Right lobe of liver (tissue), 6 donors: ENCODE results near the gene TANK. TPM values are rescaled to one million over a fixed set of nuclear protein-coding genes. Genes with fewer than 3 reads are reported as not detected.

Experiments
- ATAC-seq, 4 donors: fragments of 200-7000 bp; cut with Tn5 transposase; one replicate each; pipeline ENCODE4 v1.9.1; 2020; ENCODE audit warnings: mild to moderate bottlenecking in 4 of 4, moderate library complexity in 4 of 4
- DNase-seq, 3 donors: peaks; one replicate each; pipeline ENCODE4 v3.0.0-alpha.2; 2020
- H3K27ac ChIP-seq, 3 donors: fragments of 200-600 bp; one replicate each; pipeline ENCODE4 v1.8.0; 2022
- H3K27me3 ChIP-seq, 2 donors: fragments of 200-600 bp; one replicate each; pipeline ENCODE4 v1.8.0; 2022
- H3K36me3 ChIP-seq, 4 donors: fragments of 200-600 bp; sonication (generic) in 1 of 4; one replicate each; pipeline versions ENCODE4 v1.5.1 to v1.8.0; 2017 to 2022; ENCODE audit warnings: control low read depth in 1 of 4
- H3K4me1 ChIP-seq, 4 donors: fragments of 200-600 bp; sonication (generic) in 1 of 4; one replicate each; pipeline versions ENCODE4 v1.5.1 to v1.8.0; 2017 to 2022; ENCODE audit warnings: control low read depth in 1 of 4
- H3K4me3 ChIP-seq, 3 donors: fragments of 200-600 bp; one replicate each; pipeline ENCODE4 v1.8.0; 2022
- H3K9me3 ChIP-seq, 4 donors: fragments of 200-600 bp; sonication (generic) in 1 of 4; one replicate each; pipeline versions ENCODE4 v1.5.1 to v1.8.0; 2017 to 2022; ENCODE audit warnings: control low read depth in 1 of 4
- POLR2A ChIP-seq: fragments of 450-650 bp; IDR thresholded peaks from one replicate; pipeline ENCODE4 v1.6.1; 2017; ENCODE audit warnings: antibody characterized with exemption, mild to moderate bottlenecking
- WGBS: methylation state at CpG from one replicate; pipeline ENCODE4 v1.1.6; 2018; ENCODE audit warnings: low coverage, low lambda C conversion rate; ENCODE audit not compliant: insufficient coverage; ENCODE audit errors: missing lambda C conversion rate; 5-methylcytosine and 5-hydroxymethylcytosine counted together
- intact Hi-C, 2 donors: fragments of 100-400 bp; cut with DNase I; formaldehyde crosslinking; loops; one replicate each; pipeline versions ENCODE4 v1.11.2 to v1.14.1; 2022
- total RNA-seq, 6 experiments: library from RNA; depleted of rRNA in 2 of 6; stranded (reverse); fragments of >200 nt in 2 of 6; fragmentation: NEBNext Ultra II Directional in 3 of 6; extraction: Animal tissue kit (Norgen Biotek cat#: 25700) in 3 of 6; gene quantifications; one replicate each; pipeline versions ENCODE4 v1.1.0 to v1.2.4, GENCODE V29; 2016 to 2023
- TF ChIP-seq, protein P1 (sequence below), 4 donors: fragments of 200-600 bp in 3 of 4; fragments of 450-650 bp in 1 of 4; IDR thresholded peaks; one replicate each; pipeline versions ENCODE4 v1.5.1 to v1.8.0; 2016 to 2022; ENCODE audit warnings: antibody characterized with exemption in 4 of 4, mild to moderate bottlenecking in 2 of 4
- donor health status: DM: no; HTN: yes; CAD: no.
- donor health status: DM: no; HTN: no; CAD: no.
- donor health status: DM: no; HTN: no; CAD: no.
- donor health status: DM: no; HTN: yes; CAD: no.
- donor health status: DM: no; HTN: yes; CAD: no.

Gene TANK
- total RNA-seq, 6 experiments from 2014 or later: 25.4 to 46.4 (median 36.0) TPM

- Histone ChIP-seq H3K9me3 (no peaks in the 10 kb centered on the region), H3K36me3 (no peaks in the 10 kb centered on the region), H3K27me3 (no peaks in the 10 kb centered on the region), H3K27ac (peak overlapping the region in 2 of 3 donors; percentile 48 to 53), H3K4me3 (no peak overlapping the region), H3K4me1 (peaks cover 0 to 12% (median 3%) of the 10 kb centered on the region in 4 donors)
- ATAC-seq (no peak), DNase-seq (no peak)
- 61% methylated on average over 4 of the region's 4 CpGs for WGBS
- no peak for TF ChIP-seq POLR2A
- TF ChIP-seq, protein P1, sequence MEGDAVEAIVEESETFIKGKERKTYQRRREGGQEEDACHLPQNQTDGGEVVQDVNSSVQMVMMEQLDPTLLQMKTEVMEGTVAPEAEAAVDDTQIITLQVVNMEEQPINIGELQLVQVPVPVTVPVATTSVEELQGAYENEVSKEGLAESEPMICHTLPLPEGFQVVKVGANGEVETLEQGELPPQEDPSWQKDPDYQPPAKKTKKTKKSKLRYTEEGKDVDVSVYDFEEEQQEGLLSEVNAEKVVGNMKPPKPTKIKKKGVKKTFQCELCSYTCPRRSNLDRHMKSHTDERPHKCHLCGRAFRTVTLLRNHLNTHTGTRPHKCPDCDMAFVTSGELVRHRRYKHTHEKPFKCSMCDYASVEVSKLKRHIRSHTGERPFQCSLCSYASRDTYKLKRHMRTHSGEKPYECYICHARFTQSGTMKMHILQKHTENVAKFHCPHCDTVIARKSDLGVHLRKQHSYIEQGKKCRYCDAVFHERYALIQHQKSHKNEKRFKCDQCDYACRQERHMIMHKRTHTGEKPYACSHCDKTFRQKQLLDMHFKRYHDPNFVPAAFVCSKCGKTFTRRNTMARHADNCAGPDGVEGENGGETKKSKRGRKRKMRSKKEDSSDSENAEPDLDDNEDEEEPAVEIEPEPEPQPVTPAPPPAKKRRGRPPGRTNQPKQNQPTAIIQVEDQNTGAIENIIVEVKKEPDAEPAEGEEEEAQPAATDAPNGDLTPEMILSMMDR (IDR thresholded peaks at IDR 0.05): no peak
- intact Hi-C loops: no loop called here
These were observed 24.2 kb upstream of the TANK start for GRCh38 chr2:161135951-161136593.

- peak overlapping the region in 2 of 3 donors; percentile 53 to 63 for H3K27ac ChIP-seq
- H3K4me3 ChIP-seq: peak overlapping the region in 1 of 3 donors; percentile 25
- no peak for TF ChIP-seq POLR2A
- TF ChIP-seq, protein P1 (IDR thresholded peaks at IDR 0.05): no peak
- intact Hi-C loops: no loop called here
- WGBS: 49% methylated on average over 4 of the region's 4 CpGs
- ATAC-seq (peak; percentile 53 to 80 (median 66)), DNase-seq (no peak)
- no peaks in the 10 kb centered on the region for H3K27me3 ChIP-seq
- peaks cover 0 to 12% (median 3%) of the 10 kb centered on the region in 4 donors for H3K4me1 ChIP-seq
- no peaks in the 10 kb centered on the region for H3K36me3 ChIP-seq
- no peaks in the 10 kb centered on the region for H3K9me3 ChIP-seq
These were observed 23.4 kb upstream of the TANK start for GRCh38 chr2:161136696-161137324.

- H3K36me3 ChIP-seq: no peaks in the 10 kb centered on the region
- H3K4me1 ChIP-seq: peaks cover 0 to 12% (median 3%) of the 10 kb centered on the region in 4 donors
- intact Hi-C loops: no loop called here
- TF ChIP-seq POLR2A: no peak
- TF ChIP-seq, protein P1 (IDR thresholded peaks at IDR 0.05): no peak
- H3K27me3 ChIP-seq: no peaks in the 10 kb centered on the region
- no peak overlapping the region for H3K27ac ChIP-seq
- no peak overlapping the region for H3K4me3 ChIP-seq
- ATAC-seq: peak in 2 of 4 donors; percentile 13 to 22
- 38% methylated on average over 2 of the region's 2 CpGs for WGBS
- no peaks in the 10 kb centered on the region for H3K9me3 ChIP-seq
- no peak for DNase-seq
These were observed 21.8 kb upstream of the TANK start for GRCh38 chr2:161138429-161138828.

- TF ChIP-seq POLR2A: no peak
- TF ChIP-seq, protein P1 (IDR thresholded peaks at IDR 0.05): no peak
- WGBS: 41% methylated on average over 3 of the region's 3 CpGs
- Histone ChIP-seq H3K9me3 (no peaks in the 10 kb centered on the region), H3K4me3 (no peak overlapping the region), H3K4me1 (peaks cover 0 to 12% (median 3%) of the 10 kb centered on the region in 4 donors), H3K27ac (no peak overlapping the region), H3K36me3 (no peaks in the 10 kb centered on the region), H3K27me3 (no peaks in the 10 kb centered on the region)
- DNase-seq: no peak
- intact Hi-C loops: no loop called here
- peak in 1 of 4 donors; percentile 32 for ATAC-seq
These were observed 20.9 kb upstream of the TANK start for GRCh38 chr2:161139098-161139987.
